Lower leg skin (tissue), 3 donors: ENCODE results near the gene ZNF768.

Experiments
- POLR2A ChIP-seq, 2 donors: fragments of 450-650 bp; IDR thresholded peaks; one replicate each; pipeline ENCODE4 v1.6.1; 2016 to 2017; ENCODE audit warnings: antibody characterized with exemption in 2 of 2, mild to moderate bottlenecking in 1 of 2, moderate library complexity in 1 of 2
- TF ChIP-seq, protein P1 (sequence below), 3 donors: fragments of 450-650 bp; IDR thresholded peaks; one replicate each; pipeline ENCODE4 v1.5.1; 2016; ENCODE audit warnings: antibody characterized with exemption in 3 of 3, mild to moderate bottlenecking in 3 of 3, moderate library complexity in 2 of 3

DNA sequence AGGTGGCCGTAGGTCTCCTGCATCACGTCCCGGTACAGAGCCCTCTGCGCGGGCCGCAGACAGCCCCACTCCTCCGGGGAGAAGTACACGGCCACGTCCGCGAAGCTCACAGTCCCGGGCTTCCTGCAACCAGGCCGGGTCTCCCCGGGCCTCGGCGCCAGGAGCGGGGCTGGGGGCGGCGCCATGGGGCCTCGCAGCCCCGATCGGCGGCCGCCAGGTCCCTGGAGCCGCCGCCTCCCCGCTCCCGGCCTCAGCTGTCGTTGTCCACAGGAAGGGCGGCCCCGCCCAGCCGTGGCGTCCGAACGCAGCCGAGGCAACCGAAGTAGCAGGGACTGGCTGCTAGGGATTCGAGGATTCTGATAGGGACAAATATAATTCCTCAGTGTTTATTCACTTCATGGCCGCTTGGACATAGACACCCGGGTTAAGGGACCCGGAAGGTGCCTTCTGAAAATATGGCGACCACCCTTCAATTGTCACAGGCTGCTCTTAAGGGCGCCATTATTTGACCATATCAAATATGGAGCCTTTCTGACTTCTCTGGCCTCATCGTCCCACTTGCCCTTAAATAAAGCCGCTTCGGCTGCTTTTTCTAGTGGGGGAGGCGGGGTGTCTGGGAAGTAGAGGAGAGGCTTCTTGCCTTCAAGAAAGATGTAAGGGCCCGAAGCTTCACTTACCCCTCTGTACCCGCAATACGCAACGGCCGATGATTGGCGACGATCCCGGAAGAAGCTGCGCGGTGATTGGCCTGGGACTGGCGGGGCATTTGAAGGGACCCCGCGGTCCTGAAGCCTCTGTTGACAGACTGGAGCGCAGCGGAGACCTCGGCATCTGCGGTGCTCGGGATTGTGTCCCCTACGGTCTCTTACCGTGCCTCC, 45.3 kb upstream of the ZNF768 start, which contains the start of gene ZNF688:
- TF ChIP-seq, protein P1, sequence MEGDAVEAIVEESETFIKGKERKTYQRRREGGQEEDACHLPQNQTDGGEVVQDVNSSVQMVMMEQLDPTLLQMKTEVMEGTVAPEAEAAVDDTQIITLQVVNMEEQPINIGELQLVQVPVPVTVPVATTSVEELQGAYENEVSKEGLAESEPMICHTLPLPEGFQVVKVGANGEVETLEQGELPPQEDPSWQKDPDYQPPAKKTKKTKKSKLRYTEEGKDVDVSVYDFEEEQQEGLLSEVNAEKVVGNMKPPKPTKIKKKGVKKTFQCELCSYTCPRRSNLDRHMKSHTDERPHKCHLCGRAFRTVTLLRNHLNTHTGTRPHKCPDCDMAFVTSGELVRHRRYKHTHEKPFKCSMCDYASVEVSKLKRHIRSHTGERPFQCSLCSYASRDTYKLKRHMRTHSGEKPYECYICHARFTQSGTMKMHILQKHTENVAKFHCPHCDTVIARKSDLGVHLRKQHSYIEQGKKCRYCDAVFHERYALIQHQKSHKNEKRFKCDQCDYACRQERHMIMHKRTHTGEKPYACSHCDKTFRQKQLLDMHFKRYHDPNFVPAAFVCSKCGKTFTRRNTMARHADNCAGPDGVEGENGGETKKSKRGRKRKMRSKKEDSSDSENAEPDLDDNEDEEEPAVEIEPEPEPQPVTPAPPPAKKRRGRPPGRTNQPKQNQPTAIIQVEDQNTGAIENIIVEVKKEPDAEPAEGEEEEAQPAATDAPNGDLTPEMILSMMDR (IDR thresholded peaks at IDR 0.05): no peak
- TF ChIP-seq POLR2A (IDR thresholded peaks at IDR 0.05): no peak
